GM20431 (cell line): ENCODE results near the gene ZFYVE19.

ENCODE experiments used
- in situ Hi-C: fragments of 300-500 bp; cut with MseI, MboI; formaldehyde crosslinking; loops from one replicate; pipeline ENCODE4 v1.15.0; 2020; ENCODE audit warnings: low sequenced_read_pairs; ENCODE audit not compliant: unreplicated experiment

ZFYVE19 gene

DNA sequence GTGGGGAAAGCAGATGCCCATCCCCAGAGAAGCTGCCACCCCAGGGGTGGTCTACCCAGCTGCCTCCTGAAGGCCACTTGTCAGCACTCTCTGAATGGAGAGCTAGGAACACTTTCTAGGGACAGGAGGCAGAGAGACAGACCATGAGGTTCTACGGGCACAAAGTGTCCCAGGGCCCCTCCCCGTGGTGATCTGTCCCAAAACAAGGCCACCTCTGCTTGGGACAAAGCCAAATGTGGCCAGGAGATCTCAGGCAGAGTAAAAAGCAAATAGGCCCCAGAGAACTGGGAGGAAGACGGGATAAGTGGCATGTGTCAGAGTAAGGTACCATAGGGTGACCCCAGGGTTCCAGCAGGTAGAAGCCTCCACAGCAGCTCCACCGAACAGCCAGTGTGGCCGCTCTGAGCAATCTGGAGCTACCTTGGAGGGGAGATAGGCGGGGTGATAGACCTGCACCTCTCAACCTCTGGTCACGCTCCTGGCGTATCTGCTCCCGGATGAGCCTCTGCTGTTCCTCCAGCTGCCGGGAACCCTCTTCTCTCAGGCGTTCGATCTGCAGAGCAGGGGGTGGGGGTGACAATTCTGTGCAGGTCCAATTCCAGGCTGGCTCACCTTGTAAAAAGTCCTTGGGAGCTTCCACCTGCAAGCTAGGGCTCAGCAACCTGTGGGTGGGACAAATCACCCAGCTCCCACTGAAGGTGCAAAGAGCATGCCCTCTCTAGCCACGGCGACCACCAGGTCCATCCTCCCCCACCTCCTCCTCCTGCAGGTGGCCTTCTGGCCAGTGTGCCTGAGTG lies 31.0 kb upstream of the ZFYVE19 start:
- in situ Hi-C loops: no loop called here

- in situ Hi-C loops: no loop called here
These were observed 30.2 kb upstream of the ZFYVE19 start for GRCh38 chr15:40776537-40777141.

- in situ Hi-C loops: no loop called here
These were observed 24.2 kb upstream of the ZFYVE19 start for GRCh38 chr15:40782609-40783227.

GRCh38 chr15:40785164-40785563 lies 21.7 kb upstream of the ZFYVE19 start:
- in situ Hi-C loops: no loop called here

- in situ Hi-C loops: no loop called here
These were observed 21.1 kb upstream of the ZFYVE19 start for GRCh38 chr15:40785814-40786213.

DNA sequence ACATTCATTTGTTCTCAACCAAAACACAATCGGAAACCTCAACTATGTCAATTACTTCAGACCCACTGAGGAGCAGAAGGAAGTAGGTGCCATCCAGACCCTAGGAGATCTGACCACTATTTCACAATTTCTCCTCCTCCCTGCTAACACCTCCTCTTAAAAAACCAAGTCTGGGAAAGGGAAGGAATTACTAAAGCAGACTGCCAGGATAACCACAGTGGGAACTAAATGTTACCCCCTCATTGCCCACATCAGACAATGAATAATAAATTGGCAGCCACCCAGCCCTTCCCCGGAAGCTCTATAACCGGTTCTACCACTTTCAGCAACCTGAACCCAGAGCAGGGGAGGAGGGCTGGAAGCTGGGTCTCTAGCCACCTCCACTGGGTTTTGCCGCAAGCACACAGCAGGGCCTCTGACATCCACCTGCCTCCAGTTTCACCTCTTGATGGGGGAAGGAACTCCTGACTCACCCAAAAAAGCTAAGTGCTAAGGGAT lies 19.5 kb upstream of the ZFYVE19 start:
- in situ Hi-C loops: no loop called here

GRCh38 chr15:40787991-40788390 lies 18.9 kb upstream of the ZFYVE19 start:
- in situ Hi-C loops: no loop called here

DNA sequence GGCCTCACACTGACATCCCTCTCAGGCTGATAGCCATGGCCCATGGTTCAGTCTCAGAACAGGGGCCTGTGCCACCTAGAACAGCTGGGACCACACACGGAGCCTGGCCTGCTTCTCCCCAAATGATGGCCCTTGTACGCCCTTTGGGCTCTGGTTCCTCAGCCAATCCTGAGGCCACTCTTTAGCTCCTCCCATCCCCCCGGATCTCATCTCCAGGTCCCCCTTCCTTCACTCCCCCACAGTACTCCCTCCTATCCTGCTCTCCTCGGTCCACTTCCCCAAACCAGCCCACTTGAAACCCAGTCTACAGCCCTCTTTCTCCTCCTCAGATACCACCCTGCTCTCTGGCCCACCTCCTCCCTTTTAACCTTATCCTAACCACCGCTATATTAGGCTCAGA lies 17.8 kb upstream of the ZFYVE19 start:
- in situ Hi-C loops: no loop called here

DNA sequence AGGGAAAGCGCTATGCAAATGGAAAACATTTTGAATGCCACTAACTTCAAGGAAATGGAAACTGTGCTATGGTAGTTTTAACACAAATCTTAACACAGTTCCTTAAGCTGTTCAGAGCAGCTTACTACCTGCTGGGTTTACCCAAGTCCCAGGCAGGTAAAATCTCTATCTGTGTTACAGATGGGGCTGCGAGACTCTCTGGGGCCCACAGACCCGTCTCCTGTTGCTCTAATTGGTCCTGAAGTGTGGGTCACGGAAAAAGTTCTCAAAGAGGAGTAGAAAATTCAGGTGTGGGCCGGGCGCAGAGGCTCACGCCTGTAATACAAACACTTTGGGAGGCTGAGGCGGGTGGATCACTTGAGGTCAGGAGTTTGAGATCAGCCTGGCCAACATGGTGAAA lies 16.9 kb upstream of the ZFYVE19 start:
- in situ Hi-C loops: no loop called here

DNA sequence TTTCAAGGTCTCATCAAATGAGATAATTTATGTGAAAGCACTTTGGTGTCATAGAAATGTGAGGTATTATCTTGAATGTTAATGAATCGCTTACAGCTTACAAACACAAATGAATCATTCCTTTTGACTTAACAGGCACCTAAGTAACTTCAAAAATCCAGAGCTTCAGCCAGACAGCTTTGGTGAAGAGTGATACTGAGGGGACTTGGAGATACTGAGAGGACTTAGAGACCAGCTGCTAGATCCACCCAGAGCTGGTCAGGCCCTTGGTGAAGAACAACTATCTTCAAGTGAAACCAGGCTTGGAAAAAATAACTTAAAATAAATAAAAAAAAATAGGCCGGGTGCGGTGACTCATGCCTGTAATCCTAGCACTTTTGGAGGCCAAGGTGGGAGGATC lies 16.2 kb upstream of the ZFYVE19 start:
- in situ Hi-C loops: no loop called here

DNA sequence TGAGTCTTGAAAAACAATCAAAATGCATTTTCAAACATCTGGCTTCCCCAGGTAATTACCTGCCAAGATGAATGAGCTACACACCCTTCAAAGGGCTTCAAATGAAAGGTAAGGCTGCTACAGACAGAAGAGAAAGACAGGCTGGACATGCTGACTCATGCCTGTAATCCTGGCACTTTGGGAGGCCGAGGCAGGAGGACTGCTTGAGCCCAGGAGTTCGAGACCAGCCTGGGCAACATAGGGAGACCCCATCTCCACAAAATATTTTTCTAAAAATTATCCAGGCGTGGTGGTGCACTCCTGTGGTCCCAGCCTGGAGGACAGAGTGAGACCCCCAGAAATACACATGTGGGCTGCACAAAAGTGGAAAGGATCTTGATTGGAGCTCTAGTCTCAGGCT lies 14.5 kb upstream of the ZFYVE19 start:
- in situ Hi-C loops: no loop called here

DNA sequence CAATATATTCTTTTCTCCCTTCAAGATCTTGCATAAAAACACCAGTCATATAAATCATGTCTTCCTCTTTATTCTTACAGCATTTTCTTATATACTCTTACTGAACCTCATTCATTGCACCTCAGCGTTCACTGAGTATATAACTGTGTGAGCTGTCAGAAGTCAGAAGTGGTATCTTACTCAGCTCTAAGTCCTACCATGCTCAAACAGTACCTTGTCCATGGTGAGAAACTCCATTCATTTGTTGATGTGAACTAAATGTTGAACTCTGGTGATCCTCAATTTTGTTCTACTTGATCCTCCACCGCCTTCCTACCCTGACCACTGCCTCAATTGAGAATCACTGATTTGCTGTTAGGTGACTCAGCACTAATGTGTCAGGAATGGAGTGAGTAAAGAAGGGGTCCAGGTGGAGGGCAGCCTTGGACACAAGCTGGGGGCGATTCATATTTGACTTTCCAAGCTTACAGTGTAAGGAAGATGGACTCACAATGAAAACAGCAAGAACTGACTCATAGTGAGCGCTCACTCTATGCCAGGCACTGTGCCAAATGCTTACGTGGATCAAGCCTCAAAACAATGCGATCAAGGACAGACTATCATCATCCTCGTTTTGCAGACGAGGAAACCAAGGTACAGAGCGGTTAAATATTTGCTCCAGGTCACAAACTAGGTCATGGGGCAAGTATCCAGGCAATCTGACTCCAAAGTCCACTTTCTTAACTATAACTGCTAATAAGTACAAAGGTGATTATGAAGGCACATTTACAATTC lies 13.5 kb upstream of the ZFYVE19 start:
- in situ Hi-C loops: no loop called here

DNA sequence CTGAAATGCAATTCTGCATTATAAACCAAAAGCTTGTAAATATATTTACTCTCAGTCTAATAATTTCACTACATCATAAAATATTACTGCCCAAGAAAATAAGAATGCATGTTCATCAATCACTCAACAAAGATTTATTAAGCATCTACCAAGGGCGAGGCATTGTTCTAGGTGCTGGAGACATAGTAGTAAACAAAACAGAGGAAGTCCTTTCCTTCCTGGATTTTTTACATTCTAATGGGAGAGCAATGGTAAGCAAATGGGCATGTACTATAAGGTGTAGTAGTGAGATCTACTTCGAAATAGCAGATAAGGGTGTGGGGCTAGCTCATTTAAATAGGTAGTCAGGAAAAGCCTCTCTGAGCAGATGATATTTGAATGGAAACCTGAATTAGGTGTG lies 10.8 kb upstream of the ZFYVE19 start:
- in situ Hi-C loops: no loop called here

- in situ Hi-C loops: no loop called here
These were observed 10.4 kb upstream of the ZFYVE19 start for GRCh38 chr15:40796512-40796911.

GRCh38 chr15:40799523-40799922 lies 7.4 kb upstream of the ZFYVE19 start:
- in situ Hi-C loops: no loop called here

DNA sequence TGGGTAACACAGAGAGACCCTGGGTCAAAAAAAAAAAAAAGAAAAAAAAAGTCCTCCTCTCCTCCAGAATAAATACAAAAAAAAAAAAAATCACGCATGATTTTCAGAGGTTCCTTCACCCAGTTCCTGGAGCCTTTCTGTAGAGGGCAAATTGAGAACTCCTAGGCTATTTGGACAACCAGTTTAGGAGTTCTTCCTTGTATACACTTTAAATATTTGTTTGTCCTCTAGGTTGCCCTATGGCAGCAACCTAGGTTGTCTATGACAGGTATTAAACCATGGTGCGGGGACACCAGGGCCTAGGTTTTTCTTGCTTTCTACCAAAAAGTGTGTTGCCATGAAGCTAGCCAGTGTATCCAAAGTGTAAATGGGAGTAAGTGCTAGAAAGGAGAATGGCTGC lies 3.8 kb upstream of the ZFYVE19 start:
- in situ Hi-C loops: no loop called here

DNA sequence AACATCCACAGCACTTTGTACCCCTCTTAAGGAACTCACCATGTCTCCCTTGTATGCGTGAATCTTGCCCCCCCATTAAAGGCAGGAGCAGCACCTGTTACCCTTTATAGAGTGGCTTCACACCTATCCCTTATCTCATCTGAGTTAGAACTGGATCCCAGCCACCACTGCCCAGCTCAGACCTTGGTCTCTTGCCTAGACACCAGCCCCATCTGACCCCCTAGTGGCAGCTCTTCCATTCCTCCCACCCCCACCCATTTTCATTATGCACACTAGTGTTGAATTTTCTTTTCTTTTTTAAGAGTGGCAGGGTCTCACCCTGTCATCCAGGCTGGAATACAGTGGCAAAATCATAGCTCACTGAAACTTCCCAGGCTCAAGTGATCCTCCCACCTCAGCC lies 3.2 kb upstream of the ZFYVE19 start:
- in situ Hi-C loops: no loop called here

DNA sequence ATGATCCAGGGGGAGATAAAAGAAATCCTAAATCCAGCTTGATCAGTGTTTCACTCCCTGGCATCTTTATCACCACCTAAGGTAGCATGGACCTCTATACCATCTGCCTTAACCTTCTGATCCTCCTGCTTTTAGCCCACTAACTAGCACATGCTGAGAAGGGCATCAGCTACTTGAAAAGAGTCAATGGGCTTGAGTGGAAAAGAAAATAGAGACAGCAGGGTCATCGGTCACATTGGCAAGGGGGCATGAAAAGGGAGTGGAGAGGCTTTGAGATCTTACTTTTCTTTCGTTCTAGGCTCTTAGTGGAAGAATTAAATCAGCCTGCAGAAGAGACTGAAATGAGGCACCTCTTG lies 239 bp upstream of the ZFYVE19 start:
- in situ Hi-C loops: no loop called here

GRCh38 chr15:40807888-40808461 lies 1.1 kb downstream of the ZFYVE19 start:
- in situ Hi-C loops: no loop called here

- in situ Hi-C loops: no loop called here
These were observed 2.1 kb downstream of the ZFYVE19 start for GRCh38 chr15:40808861-40809450.
